ENCODE results near the gene KCNJ6.

- TF ChIP-seq CTCF (IDR thresholded peaks at IDR 0.05 in 2 of 3, conservative IDR thresholded peaks at IDR 0.05 in 1 of 3; ENCODE audit: borderline replicate concordance in 1 of 3, insufficient read depth in 1 of 3, low read depth in 2 of 3, low read length in 2 of 3): peak; percentile 34 to 80 (median 75); a peak in 4 of 6 replicates
- no peak for TF ChIP-seq ZFX (IDR thresholded peaks at IDR 0.05)
- TF ChIP-seq EGR1 (IDR thresholded peaks at IDR 0.05; ENCODE audit: low read depth): no peak
- no peak for TF ChIP-seq EZH2phosphoT487 (IDR thresholded peaks at IDR 0.05; ENCODE audit: borderline replicate concordance)
- no peak for TF ChIP-seq POLR2A (IDR thresholded peaks at IDR 0.05; ENCODE audit: borderline replicate concordance, extremely low read depth, insufficient read depth, insufficient read length)
Measured at GRCh38 chr21:37700641-37701202, 215.5 kb downstream of the KCNJ6 start.

All from HCT116 (cell line).